ENCODE results near the gene DEXI.

Gene DEXI

GRCh38 chr16:10895053-10895946, 47.0 kb downstream of the DEXI start:
- DNase-seq (ENCODE audit: low spot score) (peak; percentile 77), FAIRE-seq (no peak)

DNA sequence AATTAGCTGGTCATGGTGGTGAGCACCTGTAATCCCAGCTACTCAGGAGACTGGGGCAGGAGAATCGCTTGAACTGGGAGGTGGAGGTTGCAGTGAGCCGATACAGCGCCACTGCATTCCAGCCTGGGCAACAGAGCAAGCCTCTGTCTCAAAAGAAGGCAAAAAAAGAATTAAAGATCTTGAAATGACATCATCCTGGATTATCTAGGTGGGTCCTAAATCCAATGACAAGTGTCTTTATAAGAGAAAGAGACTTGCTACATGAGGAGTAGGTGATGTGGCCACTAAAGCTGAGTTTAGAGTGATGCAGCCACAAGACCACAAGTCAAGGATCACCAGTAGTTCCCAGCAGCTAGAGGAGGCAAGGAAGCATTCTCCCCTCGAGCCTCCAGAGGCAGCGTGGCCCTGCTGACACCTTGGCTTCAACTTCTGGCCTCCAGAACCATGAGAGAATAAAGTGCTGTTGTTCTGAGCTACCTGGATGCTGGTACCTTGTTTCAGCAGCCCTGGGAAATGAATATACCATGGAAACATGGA, 49.4 kb downstream of the DEXI start:
- no peak for FAIRE-seq
- no peak for DNase-seq (ENCODE audit: low spot score)

DNA sequence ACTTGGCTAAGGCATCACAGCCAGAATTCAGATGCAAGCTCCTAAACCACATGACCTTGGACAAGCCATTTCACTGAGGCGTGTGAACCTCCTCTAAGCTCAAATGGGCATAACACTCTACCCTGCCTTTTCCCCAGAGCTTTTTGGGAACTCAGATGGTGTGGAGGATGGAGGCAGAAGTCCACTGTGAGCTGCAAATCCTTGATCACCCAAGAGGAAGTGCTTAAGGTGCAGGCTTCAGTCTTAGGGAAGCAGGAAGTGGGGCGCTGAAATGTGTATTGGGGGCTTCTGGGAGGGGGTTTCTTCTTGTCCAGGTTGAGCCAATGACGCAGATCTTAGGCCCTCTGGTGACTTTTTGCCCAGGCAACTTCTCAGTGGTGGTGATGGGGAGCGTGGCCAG, 52.4 kb downstream of the DEXI start:
- FAIRE-seq (no peak), DNase-seq (ENCODE audit: low spot score) (no peak)

- DNase-seq (ENCODE audit: low spot score), result no peak
- FAIRE-seq, result no peak
Observed at GRCh38 chr16:10888320-10888937, 53.8 kb downstream of the DEXI start.

DNA sequence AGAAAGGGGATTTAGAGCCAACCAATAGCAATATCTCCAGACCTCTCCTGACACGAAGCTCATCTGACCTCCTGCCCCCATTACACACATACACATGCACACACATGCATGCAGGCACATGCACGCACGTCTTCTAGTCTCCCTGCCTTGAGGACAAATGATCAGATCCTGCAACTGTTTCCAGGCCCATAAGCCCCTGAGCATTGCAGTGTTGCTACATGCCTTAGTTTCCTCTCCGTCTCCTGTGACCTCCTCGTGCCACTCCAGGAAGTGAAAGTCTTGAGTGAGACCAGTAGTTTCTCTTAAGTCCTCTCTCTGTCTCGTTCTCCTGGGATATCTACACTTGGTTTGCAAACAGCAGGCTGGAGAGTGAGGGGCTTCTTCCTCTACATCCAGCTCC, 57.0 kb downstream of the DEXI start:
- FAIRE-seq, result no peak

GRCh38 chr16:10883004-10883403, 59.3 kb downstream of the DEXI start:
- DNase-seq (ENCODE audit: low spot score) (no peak), FAIRE-seq (no peak)

More for the DNA sequence above, 57.0 kb downstream of the DEXI start:
- DNase-seq (ENCODE audit: low spot score), result no peak

GRCh38 chr16:10881479-10882030, 60.7 kb downstream of the DEXI start:
- no peak for FAIRE-seq
- DNase-seq (ENCODE audit: low spot score), result no peak

DNA sequence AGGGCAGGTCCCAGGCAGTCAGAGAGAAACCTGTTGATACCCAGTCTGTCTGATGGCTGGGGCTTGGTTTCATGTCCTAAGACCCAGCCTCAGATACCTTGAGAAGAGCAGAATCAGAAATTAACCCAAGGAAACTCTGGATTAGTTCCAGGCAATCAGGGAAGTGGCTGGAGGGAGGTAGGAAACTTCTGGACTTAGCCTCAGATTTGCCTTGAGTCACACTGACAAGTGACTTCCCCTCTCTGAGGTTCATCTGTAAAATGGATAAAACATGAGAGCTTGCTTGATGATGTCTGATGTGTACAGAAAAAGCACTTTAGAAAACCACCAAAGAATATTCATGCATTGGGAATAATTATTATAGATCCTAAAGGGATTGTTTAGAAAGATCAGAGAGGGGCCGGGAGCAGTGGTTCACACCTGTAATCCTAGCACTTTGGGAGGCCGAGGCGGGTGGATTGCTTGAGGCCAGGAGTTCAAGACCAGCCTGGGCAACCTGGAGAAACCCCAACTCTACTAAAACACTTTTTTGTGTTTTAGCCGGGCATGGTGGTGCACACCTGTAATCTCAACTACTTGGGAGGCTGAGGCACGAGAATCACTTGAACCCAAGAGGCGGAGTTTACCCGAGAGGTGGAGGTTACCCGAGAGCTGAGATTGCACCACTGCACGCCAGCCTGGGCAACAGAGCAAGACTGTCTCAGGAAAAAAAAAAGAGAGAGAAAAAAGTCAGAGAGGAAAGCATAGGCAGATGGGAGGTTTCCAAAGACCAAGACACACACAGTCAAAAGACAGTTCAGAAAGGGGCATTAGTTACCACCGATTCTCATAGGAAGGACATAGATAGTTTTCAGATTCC, 61.4 kb downstream of the DEXI start:
- no peak for FAIRE-seq
- no peak for DNase-seq (ENCODE audit: low spot score)

DNA sequence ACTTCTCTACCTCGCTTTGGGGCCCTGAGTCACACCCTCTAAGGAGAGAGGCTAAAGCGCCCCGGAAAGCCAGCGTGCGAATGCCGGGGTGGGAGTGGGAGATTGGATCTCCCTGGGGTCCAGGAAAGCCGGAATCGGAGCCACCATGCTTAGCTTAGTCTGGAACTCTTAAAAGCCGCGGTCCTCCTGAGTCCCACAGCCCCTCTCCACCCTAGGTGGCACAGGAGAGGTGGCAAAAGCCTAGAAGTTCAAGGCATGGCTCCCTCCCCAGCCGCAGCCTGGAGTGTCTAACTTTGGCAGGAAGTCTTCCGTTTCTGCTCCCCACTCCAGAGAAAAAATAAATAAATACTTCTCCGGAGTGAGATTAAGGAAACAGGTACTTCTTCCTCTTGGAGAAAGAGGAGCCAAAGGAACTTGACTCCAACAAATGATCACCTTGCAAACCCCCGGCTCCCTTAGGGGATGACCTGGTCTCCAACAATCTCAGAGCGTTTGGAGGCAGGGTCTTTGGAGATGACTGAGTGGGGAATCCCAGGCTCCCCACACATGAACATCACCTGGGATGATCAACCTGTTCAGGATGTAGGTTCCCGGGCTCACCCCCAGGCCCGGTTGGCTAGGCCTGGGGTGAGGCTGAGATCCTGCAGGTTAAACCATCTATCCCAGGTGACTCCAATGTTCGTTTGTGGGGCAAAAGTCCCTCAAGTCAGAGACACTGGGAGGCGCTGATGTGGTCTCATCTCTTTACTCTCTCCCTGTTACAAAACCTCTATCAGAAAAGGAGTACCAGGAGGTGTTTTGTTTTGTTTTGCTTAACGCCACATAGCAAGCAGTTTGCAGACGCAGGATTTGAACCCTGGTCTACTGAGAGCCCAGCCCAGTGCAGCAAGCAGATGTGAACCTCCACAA, 62.3 kb downstream of the DEXI start:
- FAIRE-seq, result no peak
- no peak for DNase-seq (ENCODE audit: low spot score)
